Neuronal stem cell (in vitro differentiated cells): ENCODE data around the gene BZW2.

Experiments
- DNase-seq: peaks from one replicate; pipeline ENCODE4 v3.0.0-alpha.2; 2013; ENCODE audit warnings: low spot score
- H2AFZ ChIP-seq: one replicate; pipeline ENCODE4 v1.6.1; 2013; ENCODE audit warnings: mild to moderate bottlenecking, low read length, inconsistent platforms
- H2AK5ac ChIP-seq: 2 replicates; pipeline ENCODE4 v1.6.1; 2013; ENCODE audit warnings: low read depth, mild to moderate bottlenecking, inconsistent platforms, low read length, moderate library complexity, mixed read lengths
- H2BK120ac ChIP-seq: 2 replicates; pipeline ENCODE4 v1.6.1; 2013; ENCODE audit warnings: low read depth, mild to moderate bottlenecking, inconsistent platforms, low read length, moderate library complexity, mixed read lengths
- H2BK12ac ChIP-seq: one replicate; pipeline ENCODE4 v1.6.1; 2013; ENCODE audit warnings: low read length, inconsistent platforms
- H2BK15ac ChIP-seq: 2 replicates; pipeline ENCODE4 v1.6.1; 2013; ENCODE audit warnings: mild to moderate bottlenecking, low read length, inconsistent platforms, mixed read lengths
- H2BK5ac ChIP-seq: one replicate; pipeline ENCODE4 v1.6.1; 2013; ENCODE audit warnings: inconsistent platforms, mild to moderate bottlenecking, low read length, moderate library complexity
- H3K14ac ChIP-seq: one replicate; pipeline ENCODE4 v1.6.1; 2013; ENCODE audit warnings: low read length, inconsistent platforms
- H3K18ac ChIP-seq: 2 replicates; pipeline ENCODE4 v1.6.1; 2013; ENCODE audit warnings: low read length, inconsistent platforms
- H3K23ac ChIP-seq: 2 replicates; pipeline ENCODE4 v1.6.1; 2013; ENCODE audit warnings: low read depth, mild to moderate bottlenecking, mixed read lengths, low read length, inconsistent platforms; ENCODE audit not compliant: poor library complexity
- H3K27ac ChIP-seq: replicated peaks from 3 replicates; pipeline ENCODE4 v1.5.1; 2013; ENCODE audit warnings: low read length, inconsistent platforms
- H3K27me3 ChIP-seq, 3 experiments: 2 replicates each; pipeline ENCODE4 v1.6.1; 2013; ENCODE audit warnings: low read length in 3 of 3, mild to moderate bottlenecking in 2 of 3, inconsistent platforms in 1 of 3, low read depth in 1 of 3, mixed read lengths in 1 of 3, moderate library complexity in 1 of 3; ENCODE audit not compliant: control insufficient read depth in 3 of 3, insufficient read depth in 3 of 3
- H3K36me3 ChIP-seq, 2 donors: replicated peaks in 1 of 2; 2 replicates each; pipeline ENCODE4 v1.6.1; 2013; ENCODE audit warnings: low read length in 2 of 2; ENCODE audit not compliant: control insufficient read depth in 2 of 2, insufficient read depth in 2 of 2
- H3K4ac ChIP-seq: 2 replicates; pipeline ENCODE4 v1.6.1; 2013; ENCODE audit warnings: inconsistent platforms, mild to moderate bottlenecking, low read length, moderate library complexity
- H3K4me1 ChIP-seq, 2 donors: 1 replicate in 1 of 2; 2 replicates in 1 of 2; pipeline ENCODE4 v1.6.1; 2013; ENCODE audit warnings: low read length in 2 of 2, low read depth in 1 of 2; ENCODE audit not compliant: control insufficient read depth in 2 of 2, insufficient read depth in 1 of 2
- H3K4me2 ChIP-seq: one replicate; pipeline ENCODE4 v1.6.1; 2013; ENCODE audit warnings: mild to moderate bottlenecking, low read length, inconsistent platforms; ENCODE audit not compliant: insufficient read depth, poor library complexity, severe bottlenecking
- H3K4me3 ChIP-seq, 2 donors: 2 replicates each; pipeline ENCODE4 v1.5.1; 2013; ENCODE audit warnings: low read length in 2 of 2, mild to moderate bottlenecking in 2 of 2, inconsistent platforms in 1 of 2, moderate library complexity in 1 of 2
- H3K79me1 ChIP-seq: one replicate; pipeline ENCODE4 v1.6.1; 2013; ENCODE audit warnings: low read depth, mild to moderate bottlenecking, inconsistent platforms, low read length, moderate library complexity
- H3K9ac ChIP-seq: one replicate; pipeline ENCODE4 v1.6.1; 2013; ENCODE audit warnings: mild to moderate bottlenecking, low read depth, low read length, inconsistent platforms; ENCODE audit not compliant: poor library complexity
- H3K9me3 ChIP-seq, 2 donors: replicated peaks in 1 of 2; 2 replicates each; pipeline versions ENCODE3 to v1.6.1; 2013; ENCODE audit warnings: low read length in 2 of 2, mild to moderate bottlenecking in 2 of 2, inconsistent platforms in 1 of 2, low read depth in 1 of 2, mixed read lengths in 1 of 2, moderate library complexity in 1 of 2; ENCODE audit not compliant: control insufficient read depth in 2 of 2, insufficient read depth in 1 of 2
- H4K8ac ChIP-seq: one replicate; pipeline ENCODE4 v1.6.1; 2013; ENCODE audit warnings: low read depth, mild to moderate bottlenecking, inconsistent platforms, low read length, moderate library complexity
- H4K91ac ChIP-seq: one replicate; pipeline ENCODE4 v1.6.1; 2013; ENCODE audit warnings: low read length, low read depth, mild to moderate bottlenecking, inconsistent platforms; ENCODE audit not compliant: poor library complexity
- WGBS, 2 donors: extraction: QIAGEN DNeasy Blood & Tissue Kit; methylation state at CpG; one replicate each; pipeline ENCODE4 v1.1.7; 2013; ENCODE audit warnings: missing lambda C conversion rate in 2 of 2, mixed read lengths in 1 of 2; ENCODE audit not compliant: insufficient read length in 2 of 2, insufficient replicate concordance in 1 of 2; ENCODE audit errors: extremely low coverage in 2 of 2; 5-methylcytosine and 5-hydroxymethylcytosine counted together

The BZW2 gene

GRCh38 chr7:16697507-16698199 lies 51.7 kb downstream of the BZW2 start:
- no peak overlapping the region for H3K4me3 ChIP-seq
- H2BK15ac ChIP-seq = no peak overlapping the region
- H2BK5ac ChIP-seq = no peak overlapping the region
- WGBS, 2 donors = no CpG with 5 or more reads among the region's 8 CpGs
- H3K36me3 ChIP-seq = peaks cover 28 to 99% of the 10 kb centered on the region in 2 donors
- H2AFZ ChIP-seq = no peak overlapping the region
- H3K4ac ChIP-seq = no peak overlapping the region
- H3K4me1 ChIP-seq = peaks cover 0 to 8% of the 10 kb centered on the region in 2 donors
- no peak overlapping the region for H3K27ac ChIP-seq
- DNase-seq = no peak
- H2BK12ac ChIP-seq = no peak overlapping the region
- no peak overlapping the region for H3K23ac ChIP-seq
- no peak overlapping the region for H3K4me2 ChIP-seq
- no peak overlapping the region for H3K14ac ChIP-seq
- H3K9ac ChIP-seq = no peak overlapping the region
- H3K18ac ChIP-seq = no peak overlapping the region
- H4K8ac ChIP-seq = no peak overlapping the region
- no peaks in the 10 kb centered on the region for H3K27me3 ChIP-seq
- no peak overlapping the region for H2AK5ac ChIP-seq
- no peak overlapping the region for H2BK120ac ChIP-seq
- no peaks in the 10 kb centered on the region for H3K79me1 ChIP-seq
- no peak overlapping the region for H4K91ac ChIP-seq
- no peaks in the 10 kb centered on the region for H3K9me3 ChIP-seq

GRCh38 chr7:16698200-16698905 lies 52.4 kb downstream of the BZW2 start:
- no peak overlapping the region for H2BK5ac ChIP-seq
- H3K4me3 ChIP-seq = no peak overlapping the region
- no peak for DNase-seq
- H3K18ac ChIP-seq = no peak overlapping the region
- H3K9ac ChIP-seq = no peak overlapping the region
- H3K79me1 ChIP-seq = no peaks in the 10 kb centered on the region
- H3K14ac ChIP-seq = no peak overlapping the region
- H2AFZ ChIP-seq = no peak overlapping the region
- H2BK12ac ChIP-seq = no peak overlapping the region
- no peak overlapping the region for H3K27ac ChIP-seq
- no peak overlapping the region for H2BK120ac ChIP-seq
- H3K9me3 ChIP-seq = no peaks in the 10 kb centered on the region
- no CpG with 5 or more reads among the region's 3 CpGs for WGBS, 2 donors
- H4K8ac ChIP-seq = no peak overlapping the region
- peaks cover 0 to 8% of the 10 kb centered on the region in 2 donors for H3K4me1 ChIP-seq
- no peak overlapping the region for H3K4ac ChIP-seq
- no peaks in the 10 kb centered on the region for H3K27me3 ChIP-seq
- no peak overlapping the region for H3K23ac ChIP-seq
- H2BK15ac ChIP-seq = no peak overlapping the region
- no peak overlapping the region for H2AK5ac ChIP-seq
- no peak overlapping the region for H3K4me2 ChIP-seq
- peaks cover 26 to 97% of the 10 kb centered on the region in 2 donors for H3K36me3 ChIP-seq
- no peak overlapping the region for H4K91ac ChIP-seq

- Histone ChIP-seq H3K4me2 (no peak overlapping the region), H3K4ac (no peak overlapping the region), H3K9ac (no peak overlapping the region), H2BK5ac (no peak overlapping the region), H2BK120ac (no peak overlapping the region), H3K14ac (no peak overlapping the region), H3K18ac (no peak overlapping the region), H3K23ac (no peak overlapping the region), H2BK15ac (no peak overlapping the region), H3K36me3 (peaks cover 20 to 93% of the 10 kb centered on the region in 2 donors), H3K27me3 (no peaks in the 10 kb centered on the region), H2AK5ac (no peak overlapping the region), H2AFZ (no peak overlapping the region), H3K4me1 (peaks cover 0 to 7% of the 10 kb centered on the region in 2 donors), H3K4me3 (no peak overlapping the region), H4K91ac (no peak overlapping the region), H3K9me3 (peaks cover 0 to 5% of the 10 kb centered on the region in 2 donors), H3K27ac (no peak overlapping the region), H4K8ac (no peak overlapping the region), H2BK12ac (no peak overlapping the region), H3K79me1 (no peaks in the 10 kb centered on the region)
- no peak for DNase-seq
These were observed 56.5 kb downstream of the BZW2 start for GRCh38 chr7:16702441-16702840.

- no CpG with 5 or more reads among the region's 4 CpGs for WGBS, 2 donors
- peaks cover 6 to 41% of the 10 kb centered on the region in 2 donors for H3K36me3 ChIP-seq
- no peak overlapping the region for H3K4me3 ChIP-seq
- no peaks in the 10 kb centered on the region for H3K27me3 ChIP-seq
- no peak overlapping the region for H3K18ac ChIP-seq
- no peak overlapping the region for H2BK120ac ChIP-seq
- no peak overlapping the region for H3K9ac ChIP-seq
- no peak overlapping the region for H2BK15ac ChIP-seq
- no peak for DNase-seq
- H3K79me1 ChIP-seq = no peaks in the 10 kb centered on the region
- no peak overlapping the region for H2BK12ac ChIP-seq
- peaks cover 0 to 5% of the 10 kb centered on the region in 2 donors for H3K9me3 ChIP-seq
- H2AFZ ChIP-seq = no peak overlapping the region
- no peak overlapping the region for H2BK5ac ChIP-seq
- H4K8ac ChIP-seq = no peak overlapping the region
- H2AK5ac ChIP-seq = no peak overlapping the region
- no peak overlapping the region for H4K91ac ChIP-seq
- H3K4me2 ChIP-seq = no peak overlapping the region
- H3K27ac ChIP-seq = no peak overlapping the region
- H3K4ac ChIP-seq = no peak overlapping the region
- no peak overlapping the region for H3K14ac ChIP-seq
- H3K4me1 ChIP-seq = no peaks in the 10 kb centered on the region
- H3K23ac ChIP-seq = no peak overlapping the region
These were observed 62.5 kb downstream of the BZW2 start for GRCh38 chr7:16708511-16708910.
